Activated CD8-positive, alpha-beta T cell treated with anti-CD3 and anti-CD28 coated beads for 36 hours (primary cell): ENCODE data around the gene PFKFB2. TPM values are rescaled to one million over a fixed set of nuclear protein-coding genes. Genes with fewer than 3 reads are reported as not detected.

ENCODE experiments used
- ATAC-seq: fragments of 200-7000 bp; cut with Tn5 transposase; one replicate; pipeline ENCODE4 v1.10.0; 2021; ENCODE audit warnings: mild to moderate bottlenecking, moderate library complexity
- CTCF ChIA-PET: fragments of 350-600 bp; sonication (Branson Sonifier 250); formaldehyde crosslinking; loops from one replicate; lab custom pipeline; 2021; ENCODE audit warnings: antibody characterized with exemption; lab: Charles Lee
- POLR2A ChIA-PET: fragments of 350-600 bp; sonication (Branson Sonifier 250); formaldehyde crosslinking; loops from one replicate; lab custom pipeline; 2021; ENCODE audit warnings: antibody characterized with exemption; lab: Charles Lee
- DNase-seq: peaks from one replicate; pipeline ENCODE4 v3.0.0-alpha.2; 2020
- H3K27ac Mint-ChIP-seq: one replicate; pipeline ENCODE4 v1.8.0; 2021; ENCODE audit warnings: mild to moderate bottlenecking, mixed read lengths
- H3K27me3 Mint-ChIP-seq: one replicate; pipeline ENCODE4 v1.8.0; 2021; ENCODE audit warnings: mixed read lengths
- H3K36me3 Mint-ChIP-seq: one replicate; pipeline ENCODE4 v1.8.0; 2021; ENCODE audit warnings: low read depth, mixed read lengths
- H3K4me1 Mint-ChIP-seq: one replicate; pipeline ENCODE4 v1.8.0; 2021; ENCODE audit warnings: low read depth, mixed read lengths
- H3K4me3 Mint-ChIP-seq: one replicate; pipeline ENCODE4 v1.8.0; 2021; ENCODE audit warnings: mild to moderate bottlenecking, moderate library complexity, mixed read lengths
- H3K9me3 Mint-ChIP-seq: one replicate; pipeline ENCODE4 v1.8.0; 2021; ENCODE audit warnings: mixed read lengths
- CTCF ChIP-seq: fragments of 200-600 bp; IDR thresholded peaks from one replicate; pipeline ENCODE4 v1.8.0; 2022; ENCODE audit warnings: antibody characterized with exemption, mild to moderate bottlenecking
- intact Hi-C: fragments of 100-400 bp; cut with micrococcal nuclease; formaldehyde crosslinking; loops from one replicate; pipeline ENCODE4 v1.10.0; 2022
- total RNA-seq, 2 experiments: library from RNA; stranded (reverse); gene quantifications; one replicate each; pipeline ENCODE4 v1.2.3, GENCODE V29; 2021

PFKFB2 gene
- total RNA-seq, 2 experiments from 2014 or later: 3.5 to 4.3 TPM

GRCh38 chr1:207062058-207062457, 9.0 kb downstream of the PFKFB2 start:
- Mint-ChIP-seq H3K36me3 (peaks cover 4% of the 10 kb centered on the region), H3K9me3 (no peaks in the 10 kb centered on the region), H3K4me3 (no peak overlapping the region), H3K27ac (no peak overlapping the region), H3K4me1 (no peaks in the 10 kb centered on the region), H3K27me3 (no peaks in the 10 kb centered on the region)
- ATAC-seq (no peak), DNase-seq (no peak)
- ChIA-PET CTCF (interaction anchor here (1.1 to 4.7 kb wide), 3 partner anchors 9 to 13 kb away, joined by 3 to 25 read pairs (median 4); partner anchors contain the start of genes PFKFB2 and YOD1), POLR2A (interaction anchor here (0.7 to 1.0 kb wide), 2 partner anchors 9 to 13 kb away, joined by 3 read pairs; partner anchors contain the start of gene PFKFB2)
- TF ChIP-seq CTCF: no peak
- intact Hi-C loops: no loop called here

GRCh38 chr1:207063014-207063413, 9.9 kb downstream of the PFKFB2 start:
- ChIA-PET POLR2A (interaction anchor here (1.0 kb wide), 1 partner anchor 10 kb away, joined by 3 read pairs; the partner anchor contains the start of gene PFKFB2), CTCF (interaction anchor here (1.5 to 4.7 kb wide), 3 partner anchors 9 to 14 kb away, joined by 3 to 25 read pairs (median 4); partner anchors contain the start of genes PFKFB2 and YOD1)
- Mint-ChIP-seq H3K4me3 (no peak overlapping the region), H3K36me3 (peaks cover 6% of the 10 kb centered on the region), H3K27ac (no peak overlapping the region), H3K9me3 (no peaks in the 10 kb centered on the region), H3K27me3 (no peaks in the 10 kb centered on the region), H3K4me1 (no peaks in the 10 kb centered on the region)
- ATAC-seq (no peak), DNase-seq (no peak)
- TF ChIP-seq CTCF: no peak
- intact Hi-C loops: no loop called here

- ChIA-PET POLR2A (no interaction called here), CTCF (no interaction called here)
- TF ChIP-seq CTCF: no peak
- Mint-ChIP-seq H3K4me3 (no peak overlapping the region), H3K9me3 (no peaks in the 10 kb centered on the region), H3K27me3 (no peaks in the 10 kb centered on the region), H3K4me1 (peaks cover 8% of the 10 kb centered on the region), H3K36me3 (peaks cover 12% of the 10 kb centered on the region), H3K27ac (no peak overlapping the region)
- ATAC-seq: no peak
- DNase-seq: no peak
- intact Hi-C loops: no loop called here
Observed at GRCh38 chr1:207064561-207064960, 11.5 kb downstream of the PFKFB2 start.

GRCh38 chr1:207067185-207067584, 14.1 kb downstream of the PFKFB2 start:
- H3K9me3 Mint-ChIP-seq: no peaks in the 10 kb centered on the region
- POLR2A ChIA-PET: no interaction called here
- CTCF ChIA-PET: no interaction called here
- no peak for ATAC-seq
- intact Hi-C loops: no loop called here
- no peak for DNase-seq
- TF ChIP-seq CTCF: no peak
- H3K36me3 Mint-ChIP-seq: peaks cover 12% of the 10 kb centered on the region
- no peaks in the 10 kb centered on the region for H3K27me3 Mint-ChIP-seq
- no peak overlapping the region for H3K4me3 Mint-ChIP-seq
- H3K27ac Mint-ChIP-seq: no peak overlapping the region
- peaks cover 25% of the 10 kb centered on the region for H3K4me1 Mint-ChIP-seq

- CTCF ChIA-PET: interaction anchor here (1.2 to 1.5 kb wide), 2 partner anchors 9 to 20 kb away, joined by 3 to 5 read pairs; no protein-coding TSS in a partner anchor
Observed at GRCh38 chr1:207067665-207068064, 14.6 kb downstream of the PFKFB2 start.

More at GRCh38 chr1:207067665-207068064, 14.6 kb downstream of the PFKFB2 start:
- Mint-ChIP-seq H3K36me3 (peaks cover 12% of the 10 kb centered on the region), H3K4me1 (peaks cover 25% of the 10 kb centered on the region), H3K27ac (no peak overlapping the region), H3K4me3 (no peak overlapping the region), H3K9me3 (no peaks in the 10 kb centered on the region), H3K27me3 (no peaks in the 10 kb centered on the region)
- TF ChIP-seq CTCF: no peak
- intact Hi-C loops: no loop called here
- ATAC-seq (no peak), DNase-seq (no peak)
- POLR2A ChIA-PET: interaction anchor here (1.3 kb wide), 1 partner anchor 15 kb away, joined by 5 read pairs; the partner anchor contains the start of gene PFKFB2
